CD4-positive, alpha-beta T cell (primary cell): ENCODE results near the gene PLXNA2. TPM values are rescaled to one million over a fixed set of nuclear protein-coding genes. Genes with fewer than 3 reads are reported as not detected.

Experiments
- ATAC-seq: fragments of 200-7000 bp; cut with Tn5 transposase; one replicate; pipeline ENCODE4 v1.10.0; 2022; ENCODE audit warnings: mild to moderate bottlenecking; ENCODE audit not compliant: poor library complexity
- CTCF ChIA-PET: fragments of 350-600 bp; sonication (Branson Sonifier 250); formaldehyde crosslinking; loops from one replicate; lab custom pipeline; 2021; ENCODE audit warnings: antibody characterized with exemption, inconsistent platforms; lab: Charles Lee
- POLR2A ChIA-PET: fragments of 350-600 bp; sonication (Branson Sonifier 250); formaldehyde crosslinking; loops from one replicate; lab custom pipeline; 2021; ENCODE audit warnings: antibody characterized with exemption, inconsistent platforms; lab: Charles Lee
- DNase-seq, 14 experiments: peaks; one replicate each; pipeline ENCODE4 v3.0.0-alpha.2; 2013 to 2020; ENCODE audit warnings: mixed read lengths in 2 of 14
- H3K27ac ChIP-seq, 2 donors: one replicate each; pipeline versions ENCODE4 v1.5.1 to v1.7.0; 2013; ENCODE audit warnings: low read length in 2 of 2, low read depth in 1 of 2, mild to moderate bottlenecking in 1 of 2
- H3K27me3 ChIP-seq, 2 experiments: 1 replicate in 1 of 2; 2 replicates in 1 of 2; pipeline versions ENCODE4 v1.6.1 to v1.7.0; 2013; ENCODE audit warnings: low read length in 2 of 2, control low read depth in 1 of 2, mild to moderate bottlenecking in 1 of 2, moderate library complexity in 1 of 2; ENCODE audit not compliant: insufficient read depth in 2 of 2, control insufficient read depth in 1 of 2
- H3K36me3 ChIP-seq: one replicate; pipeline ENCODE4 v1.6.1; 2013; ENCODE audit warnings: low read length, control low read depth; ENCODE audit not compliant: insufficient read depth
- H3K4me1 ChIP-seq: one replicate; pipeline ENCODE4 v1.6.1; 2013; ENCODE audit warnings: low read length, control low read depth; ENCODE audit not compliant: insufficient read depth
- H3K4me3 ChIP-seq: one replicate; pipeline ENCODE4 v1.5.1; 2013; ENCODE audit warnings: mild to moderate bottlenecking, low read length, moderate library complexity
- H3K9me3 ChIP-seq, 2 experiments: 1 replicate in 1 of 2; 2 replicates in 1 of 2; pipeline versions ENCODE4 v1.6.1 to v1.7.0; 2013; ENCODE audit warnings: low read length in 2 of 2, mild to moderate bottlenecking in 2 of 2, control low read depth in 1 of 2, moderate library complexity in 1 of 2; ENCODE audit not compliant: control insufficient read depth in 1 of 2, insufficient read depth in 1 of 2
- H3K27ac Mint-ChIP-seq: one replicate; pipeline ENCODE4 v1.8.0; 2020; ENCODE audit warnings: mixed read lengths
- H3K27me3 Mint-ChIP-seq: one replicate; pipeline ENCODE4 v1.8.0; 2021; ENCODE audit warnings: mixed read lengths
- H3K36me3 Mint-ChIP-seq: one replicate; pipeline ENCODE4 v1.8.0; 2021; ENCODE audit warnings: low read depth, mixed read lengths
- H3K4me1 Mint-ChIP-seq: one replicate; pipeline ENCODE4 v1.8.0; 2021; ENCODE audit warnings: low read depth, mixed read lengths
- H3K4me3 Mint-ChIP-seq: one replicate; pipeline ENCODE4 v1.8.0; 2020; ENCODE audit warnings: mild to moderate bottlenecking, mixed read lengths
- H3K9me3 Mint-ChIP-seq: one replicate; pipeline ENCODE4 v1.8.0; 2020; ENCODE audit warnings: mixed read lengths
- intact Hi-C, 2 experiments: fragments of 100-400 bp; cut with DNase I in 1 of 2; cut with micrococcal nuclease in 1 of 2; formaldehyde crosslinking; loops; one replicate each; pipeline versions ENCODE4 v1.15.1 to v1.9.0; 2023 to 2025; cut with DNase I, micrococcal nuclease
- total RNA-seq, 174 experiments: library from RNA in 2 of 174; stranded (reverse) in 2 of 174; gene quantifications; one replicate each; pipeline ENCODE4 v1.2.3 and lab custom pipeline; 2021 to 2026
- TF ChIP-seq, protein P1 (sequence below): fragments of 200-600 bp; IDR thresholded peaks from one replicate; pipeline ENCODE4 v1.8.0; 2022; ENCODE audit warnings: antibody characterized with exemption, mild to moderate bottlenecking

PLXNA2 gene
- total RNA-seq, 2 experiments from 2014 or later: 0.75 to 0.77 TPM

DNA sequence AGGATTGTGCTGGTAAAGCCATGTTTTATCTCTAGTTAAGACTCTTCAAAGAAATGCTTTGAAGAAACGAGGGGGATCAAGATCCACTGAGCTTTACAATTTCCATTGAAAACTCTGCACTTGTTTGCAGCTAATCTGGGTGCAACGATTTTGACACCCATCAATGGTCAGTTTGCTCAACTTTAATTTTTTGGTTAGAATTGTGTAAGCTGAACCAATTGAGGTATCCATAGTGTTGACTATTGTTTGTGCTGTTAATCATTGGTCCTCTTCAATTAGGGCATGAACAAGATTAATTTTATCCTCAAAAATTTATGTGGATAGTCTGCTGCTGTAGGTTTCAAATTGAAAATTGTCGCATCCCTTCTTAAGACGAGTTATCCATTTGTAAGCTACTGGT is 17.7 kb upstream of the PLXNA2 start:
- Histone ChIP-seq H3K9me3 (peaks cover 0 to 5% of the 10 kb centered on the region in 2 experiments), H3K4me3 (no peak overlapping the region), H3K4me1 (no peaks in the 10 kb centered on the region), H3K27me3 (peaks cover 12 to 19% of the 10 kb centered on the region in 2 experiments), H3K36me3 (no peaks in the 10 kb centered on the region), H3K27ac (no peak overlapping the region)
- H3K36me3 Mint-ChIP-seq: no peaks in the 10 kb centered on the region
- TF ChIP-seq, protein P1, sequence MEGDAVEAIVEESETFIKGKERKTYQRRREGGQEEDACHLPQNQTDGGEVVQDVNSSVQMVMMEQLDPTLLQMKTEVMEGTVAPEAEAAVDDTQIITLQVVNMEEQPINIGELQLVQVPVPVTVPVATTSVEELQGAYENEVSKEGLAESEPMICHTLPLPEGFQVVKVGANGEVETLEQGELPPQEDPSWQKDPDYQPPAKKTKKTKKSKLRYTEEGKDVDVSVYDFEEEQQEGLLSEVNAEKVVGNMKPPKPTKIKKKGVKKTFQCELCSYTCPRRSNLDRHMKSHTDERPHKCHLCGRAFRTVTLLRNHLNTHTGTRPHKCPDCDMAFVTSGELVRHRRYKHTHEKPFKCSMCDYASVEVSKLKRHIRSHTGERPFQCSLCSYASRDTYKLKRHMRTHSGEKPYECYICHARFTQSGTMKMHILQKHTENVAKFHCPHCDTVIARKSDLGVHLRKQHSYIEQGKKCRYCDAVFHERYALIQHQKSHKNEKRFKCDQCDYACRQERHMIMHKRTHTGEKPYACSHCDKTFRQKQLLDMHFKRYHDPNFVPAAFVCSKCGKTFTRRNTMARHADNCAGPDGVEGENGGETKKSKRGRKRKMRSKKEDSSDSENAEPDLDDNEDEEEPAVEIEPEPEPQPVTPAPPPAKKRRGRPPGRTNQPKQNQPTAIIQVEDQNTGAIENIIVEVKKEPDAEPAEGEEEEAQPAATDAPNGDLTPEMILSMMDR: no peak
- POLR2A ChIA-PET: no interaction called here
- no peaks in the 10 kb centered on the region for H3K4me1 Mint-ChIP-seq
- H3K4me3 Mint-ChIP-seq: no peak overlapping the region
- no peak for DNase-seq
- ATAC-seq: no peak
- CTCF ChIA-PET: no interaction called here
- no peaks in the 10 kb centered on the region for H3K9me3 Mint-ChIP-seq
- H3K27ac Mint-ChIP-seq: no peak overlapping the region
- H3K27me3 Mint-ChIP-seq: peaks cover 56% of the 10 kb centered on the region
- intact Hi-C loops: no loop called here

DNA sequence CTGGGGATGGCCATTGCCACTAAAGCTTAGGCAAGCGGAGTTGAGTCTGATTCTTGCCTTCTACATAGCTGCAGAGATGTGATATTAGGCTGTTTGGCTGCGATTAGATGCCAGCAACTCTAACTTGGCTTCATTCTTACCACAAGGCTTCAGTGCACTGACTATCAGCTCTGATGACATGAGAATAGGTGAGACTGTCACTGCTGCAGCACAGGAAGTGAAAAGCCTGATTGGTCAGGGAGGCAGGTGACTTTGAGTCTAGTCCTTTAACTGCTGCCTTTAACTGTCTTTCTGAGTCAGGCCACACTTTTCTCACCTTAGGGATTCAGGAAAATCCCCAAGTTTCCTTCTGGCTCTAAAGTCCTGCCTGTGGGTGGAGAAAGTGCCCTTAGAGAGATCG is 14.1 kb upstream of the PLXNA2 start:
- Histone ChIP-seq H3K27ac (no peak overlapping the region), H3K4me1 (no peaks in the 10 kb centered on the region), H3K4me3 (no peak overlapping the region), H3K36me3 (no peaks in the 10 kb centered on the region), H3K27me3 (peaks cover 14 to 15% of the 10 kb centered on the region in 2 experiments), H3K9me3 (peaks cover 0 to 5% of the 10 kb centered on the region in 2 experiments)
- intact Hi-C loops: no loop called here
- Mint-ChIP-seq H3K4me3 (no peak overlapping the region), H3K4me1 (no peaks in the 10 kb centered on the region), H3K36me3 (no peaks in the 10 kb centered on the region), H3K27ac (no peak overlapping the region), H3K9me3 (no peaks in the 10 kb centered on the region), H3K27me3 (peaks cover 61% of the 10 kb centered on the region)
- ATAC-seq: no peak
- TF ChIP-seq, protein P1: no peak
- CTCF ChIA-PET: interaction anchor here (2.1 kb wide), 1 partner anchor 14 kb away, joined by 5 read pairs; the partner anchor contains the start of gene PLXNA2
- POLR2A ChIA-PET: no interaction called here
- no peak for DNase-seq

DNA sequence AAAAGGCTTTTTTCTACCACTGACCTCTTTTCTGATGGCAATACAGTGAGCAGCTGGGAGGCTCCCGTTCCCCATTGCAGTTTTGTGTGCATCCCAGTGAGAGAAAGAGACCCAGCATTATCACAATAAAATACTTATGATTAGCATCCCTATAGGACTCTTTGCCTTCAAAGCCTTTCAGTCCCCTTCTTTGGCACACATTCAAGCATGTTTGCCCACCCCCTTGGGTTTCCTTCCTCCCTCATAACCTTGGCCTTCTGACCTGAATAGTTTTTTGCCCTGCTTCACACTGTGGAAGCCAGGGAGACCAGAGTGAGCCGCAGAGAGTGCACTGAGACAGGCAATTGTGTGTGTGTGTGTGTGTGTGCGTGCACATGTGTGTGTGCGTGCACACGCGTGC is 13.2 kb upstream of the PLXNA2 start:
- intact Hi-C loops: no loop called here
- no peaks in the 10 kb centered on the region for H3K4me1 Mint-ChIP-seq
- H3K9me3 Mint-ChIP-seq: no peaks in the 10 kb centered on the region
- H3K4me3 Mint-ChIP-seq: no peak overlapping the region
- DNase-seq (no peak), ATAC-seq (no peak)
- Histone ChIP-seq H3K36me3 (no peaks in the 10 kb centered on the region), H3K27me3 (peaks cover 14 to 17% of the 10 kb centered on the region in 2 experiments), H3K4me1 (no peaks in the 10 kb centered on the region), H3K27ac (no peak overlapping the region), H3K9me3 (peaks cover 0 to 5% of the 10 kb centered on the region in 2 experiments), H3K4me3 (no peak overlapping the region)
- CTCF ChIA-PET: interaction anchor here (2.1 kb wide), 1 partner anchor 13 kb away, joined by 5 read pairs; the partner anchor contains the start of gene PLXNA2
- TF ChIP-seq, protein P1: no peak
- H3K27ac Mint-ChIP-seq: no peak overlapping the region
- H3K36me3 Mint-ChIP-seq: no peaks in the 10 kb centered on the region
- peaks cover 63% of the 10 kb centered on the region for H3K27me3 Mint-ChIP-seq
- POLR2A ChIA-PET: no interaction called here
